ENCODE results near the gene USP17L10.
"Not testable (repeated sequence)": the region's sequence is repeated elsewhere in the genome, so short reads cannot be mapped to it uniquely, and the experiment has no call there.

DNA sequence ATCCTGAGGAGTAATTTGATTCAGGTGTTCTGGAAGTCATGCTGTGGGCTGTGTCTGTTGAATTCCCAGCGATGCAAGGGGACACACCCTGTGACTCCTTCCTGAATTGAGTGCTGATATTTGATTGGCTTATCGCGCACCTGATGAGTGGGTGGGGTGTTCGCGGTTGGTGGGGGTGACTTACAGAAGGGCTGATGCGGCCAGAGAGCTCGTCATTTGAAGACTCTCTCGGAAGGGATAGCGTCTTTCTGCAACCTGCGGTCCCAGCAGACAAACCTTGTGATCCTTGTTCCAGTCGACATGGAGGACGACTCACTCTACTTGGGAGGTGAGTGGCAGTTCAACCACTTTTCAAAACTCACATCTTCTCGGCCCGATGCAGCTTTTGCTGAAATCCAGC, 33.1 kb downstream of the USP17L10 start, which contains the start of gene USP17L17:
- TF ChIP-seq, protein P1, sequence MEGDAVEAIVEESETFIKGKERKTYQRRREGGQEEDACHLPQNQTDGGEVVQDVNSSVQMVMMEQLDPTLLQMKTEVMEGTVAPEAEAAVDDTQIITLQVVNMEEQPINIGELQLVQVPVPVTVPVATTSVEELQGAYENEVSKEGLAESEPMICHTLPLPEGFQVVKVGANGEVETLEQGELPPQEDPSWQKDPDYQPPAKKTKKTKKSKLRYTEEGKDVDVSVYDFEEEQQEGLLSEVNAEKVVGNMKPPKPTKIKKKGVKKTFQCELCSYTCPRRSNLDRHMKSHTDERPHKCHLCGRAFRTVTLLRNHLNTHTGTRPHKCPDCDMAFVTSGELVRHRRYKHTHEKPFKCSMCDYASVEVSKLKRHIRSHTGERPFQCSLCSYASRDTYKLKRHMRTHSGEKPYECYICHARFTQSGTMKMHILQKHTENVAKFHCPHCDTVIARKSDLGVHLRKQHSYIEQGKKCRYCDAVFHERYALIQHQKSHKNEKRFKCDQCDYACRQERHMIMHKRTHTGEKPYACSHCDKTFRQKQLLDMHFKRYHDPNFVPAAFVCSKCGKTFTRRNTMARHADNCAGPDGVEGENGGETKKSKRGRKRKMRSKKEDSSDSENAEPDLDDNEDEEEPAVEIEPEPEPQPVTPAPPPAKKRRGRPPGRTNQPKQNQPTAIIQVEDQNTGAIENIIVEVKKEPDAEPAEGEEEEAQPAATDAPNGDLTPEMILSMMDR (IDR thresholded peaks at IDR 0.05), result not testable (repeated sequence)
- not testable (repeated sequence) for TF ChIP-seq TCF7L2 (IDR thresholded peaks at IDR 0.05; ENCODE audit: low read depth, low read length)
